Measurements from ENCODE around the gene SLC2A5.
"Not testable (repeated sequence)": the region's sequence is repeated elsewhere in the genome, so short reads cannot be mapped to it uniquely, and the experiment has no call there.

Gene SLC2A5

GRCh38 chr1:9008236-9008635, 61.2 kb downstream of the SLC2A5 start:
- TF ChIP-seq CTCF (IDR thresholded peaks at IDR 0.05; ENCODE audit: control insufficient read depth, extremely low read depth, insufficient read depth), result no peak
- no peak overlapping the region for H3K4me3 ChIP-seq (ENCODE audit: low read depth, low read length)
- no peak for DNase-seq (ENCODE audit: low read depth)

- no peak overlapping the region for H3K4me3 ChIP-seq (ENCODE audit: low read depth, low read length)
- DNase-seq (ENCODE audit: low read depth), result no peak
- no peak for TF ChIP-seq CTCF (IDR thresholded peaks at IDR 0.05; ENCODE audit: control insufficient read depth, extremely low read depth, insufficient read depth)
Observed at GRCh38 chr1:9006956-9007615, 62.3 kb downstream of the SLC2A5 start.

GRCh38 chr1:9005395-9005708, 64.1 kb downstream of the SLC2A5 start:
- no peak for DNase-seq (ENCODE audit: low read depth)
- TF ChIP-seq CTCF (IDR thresholded peaks at IDR 0.05; ENCODE audit: control insufficient read depth, extremely low read depth, insufficient read depth), result no peak
- no peak overlapping the region for H3K4me3 ChIP-seq (ENCODE audit: low read depth, low read length)

GRCh38 chr1:9004700-9005394, 64.6 kb downstream of the SLC2A5 start:
- DNase-seq (ENCODE audit: low read depth), result no peak
- H3K4me3 ChIP-seq (ENCODE audit: low read depth, low read length), result no peak overlapping the region
- peak; percentile 20; the same call in 1 of the 2 replicates for TF ChIP-seq CTCF (IDR thresholded peaks at IDR 0.05; ENCODE audit: control insufficient read depth, extremely low read depth, insufficient read depth)

GRCh38 chr1:9004031-9004699, 65.3 kb downstream of the SLC2A5 start:
- no peak overlapping the region for H3K4me3 ChIP-seq (ENCODE audit: low read depth, low read length)
- no peak for TF ChIP-seq CTCF (IDR thresholded peaks at IDR 0.05; ENCODE audit: control insufficient read depth, extremely low read depth, insufficient read depth)
- DNase-seq (ENCODE audit: low read depth), result no peak

- peak; percentile 47 for DNase-seq (ENCODE audit: low read depth)
- not testable (repeated sequence) for H3K4me3 ChIP-seq (ENCODE audit: low read depth, low read length)
Observed at GRCh38 chr1:9002215-9002560, 67.2 kb downstream of the SLC2A5 start.

- peak; percentile 56 for DNase-seq (ENCODE audit: low read depth)
- not testable (repeated sequence) for H3K4me3 ChIP-seq (ENCODE audit: low read depth, low read length)
Observed at GRCh38 chr1:9001534-9002214, 67.8 kb downstream of the SLC2A5 start.

GRCh38 chr1:8993962-8994675, 75.3 kb downstream of the SLC2A5 start:
- DNase-seq (ENCODE audit: low read depth); H3K4me3 ChIP-seq (ENCODE audit: low read depth, low read length): not testable (repeated sequence)
